NCI-H774 (cell line): Measurements from ENCODE around the gene KCNQ1.
"Not testable (repeated sequence)": the region's sequence is repeated elsewhere in the genome, so short reads cannot be mapped to it uniquely, and the experiment has no call there.

Experiments used
- DNase-seq: peaks from one replicate; lab custom pipeline; 2025; lab: John Stamatoyannopoulos, UW

The KCNQ1 gene

GRCh38 chr11:2474059-2474901 lies 29.5 kb downstream of the KCNQ1 start:
- peak; percentile 87 for DNase-seq

- no peak for DNase-seq
These were observed 30.5 kb downstream of the KCNQ1 start for GRCh38 chr11:2475136-2475918.

- no peak for DNase-seq
These were observed 32.4 kb downstream of the KCNQ1 start for GRCh38 chr11:2477254-2477653.

- DNase-seq = no peak
These were observed 33.1 kb downstream of the KCNQ1 start for GRCh38 chr11:2477936-2478335.

GRCh38 chr11:2480067-2480873 lies 35.5 kb downstream of the KCNQ1 start:
- not testable (repeated sequence) for DNase-seq

GRCh38 chr11:2480874-2481220 lies 36.0 kb downstream of the KCNQ1 start:
- no peak for DNase-seq

GRCh38 chr11:2481253-2481652 lies 36.4 kb downstream of the KCNQ1 start:
- DNase-seq = peak; percentile 48

GRCh38 chr11:2482204-2482603 lies 37.4 kb downstream of the KCNQ1 start:
- DNase-seq = peak; percentile 25

GRCh38 chr11:2482745-2483144 lies 37.9 kb downstream of the KCNQ1 start:
- DNase-seq = peak; percentile 61

- peak; percentile 39 for DNase-seq
These were observed 38.6 kb downstream of the KCNQ1 start for GRCh38 chr11:2483426-2483825.

GRCh38 chr11:2484576-2485125 lies 39.8 kb downstream of the KCNQ1 start:
- no peak for DNase-seq

- no peak for DNase-seq
These were observed 43.2 kb downstream of the KCNQ1 start for GRCh38 chr11:2488004-2488403.

GRCh38 chr11:2489083-2489482 lies 44.3 kb downstream of the KCNQ1 start:
- no peak for DNase-seq

GRCh38 chr11:2497951-2498350 lies 53.1 kb downstream of the KCNQ1 start:
- DNase-seq = not testable (repeated sequence)

- DNase-seq = no peak
These were observed 53.9 kb downstream of the KCNQ1 start for GRCh38 chr11:2498750-2499149.

GRCh38 chr11:2507212-2507901 lies 62.5 kb downstream of the KCNQ1 start:
- no peak for DNase-seq

- no peak for DNase-seq
These were observed 63.3 kb downstream of the KCNQ1 start for GRCh38 chr11:2507945-2508749.

GRCh38 chr11:2508793-2509192 lies 64.0 kb downstream of the KCNQ1 start:
- no peak for DNase-seq

- no peak for DNase-seq
These were observed 64.7 kb downstream of the KCNQ1 start for GRCh38 chr11:2509481-2510001.

GRCh38 chr11:2510626-2511402 lies 66.0 kb downstream of the KCNQ1 start:
- DNase-seq = no peak
